ENCODE results near the gene MFAP2.

GRCh38 chr1:16973215-16973614 lies 7.2 kb downstream of the MFAP2 start:
- TF ChIP-seq POLR2A (IDR thresholded peaks at IDR 0.05; ENCODE audit: low read length) (no peak), GATA1 (IDR thresholded peaks at IDR 0.05; ENCODE audit: low read depth, low read length) (no peak)

Measured in erythroblast (primary cell).